HuH-7.5 (cell line): ENCODE results near the gene KRT39.
A peak's percentile ranks its signal among the peaks of the same experiment; 100 is the strongest.

Experiments used
- DNase-seq: peaks from one replicate; pipeline ENCODE4 v3.0.0; 2011; ENCODE audit warnings: low spot score

The KRT39 gene

DNA sequence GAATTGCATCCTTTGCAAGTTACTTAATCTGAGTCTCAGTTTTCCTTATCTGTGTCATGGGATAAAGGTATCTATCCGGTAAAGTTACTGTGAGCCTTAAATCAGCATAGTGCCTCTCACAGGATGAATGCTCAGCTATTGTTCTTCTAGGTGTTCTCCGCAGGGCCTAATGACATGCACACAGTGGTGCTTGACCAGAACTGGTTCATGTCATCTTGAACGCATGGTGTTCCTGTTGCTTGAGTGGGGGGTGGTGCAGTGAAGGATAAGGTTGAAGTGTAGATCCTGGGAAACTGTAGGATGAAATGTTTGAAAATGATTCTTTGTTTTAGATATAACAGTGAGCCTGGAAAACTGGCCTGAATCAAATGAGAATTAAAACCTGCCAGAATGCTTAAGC is 13.4 kb upstream of the KRT39 start:
- no peak for DNase-seq

GRCh38 chr17:40978575-40979151 is 11.9 kb upstream of the KRT39 start:
- DNase-seq: no peak

DNA sequence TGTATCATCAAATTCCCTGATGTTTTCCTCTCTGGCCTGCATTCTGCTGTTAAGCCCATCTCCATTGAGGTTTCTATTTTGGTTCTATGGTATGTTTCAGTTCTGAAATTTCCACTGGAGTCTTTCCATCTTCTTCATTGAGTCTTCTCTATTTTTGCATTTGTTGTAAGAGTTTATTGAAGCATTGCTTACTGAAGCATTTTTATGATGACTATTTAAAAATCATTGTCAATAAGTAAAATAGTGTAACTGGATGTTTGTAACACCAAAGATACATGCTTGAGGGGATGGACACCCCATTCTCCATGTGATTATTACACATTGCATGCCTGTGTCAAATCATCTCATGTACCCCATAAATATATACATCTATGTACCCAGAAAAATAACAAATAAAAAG is 8.8 kb upstream of the KRT39 start:
- no peak for DNase-seq

GRCh38 chr17:40974366-40974765 is 7.6 kb upstream of the KRT39 start:
- DNase-seq: no peak

DNA sequence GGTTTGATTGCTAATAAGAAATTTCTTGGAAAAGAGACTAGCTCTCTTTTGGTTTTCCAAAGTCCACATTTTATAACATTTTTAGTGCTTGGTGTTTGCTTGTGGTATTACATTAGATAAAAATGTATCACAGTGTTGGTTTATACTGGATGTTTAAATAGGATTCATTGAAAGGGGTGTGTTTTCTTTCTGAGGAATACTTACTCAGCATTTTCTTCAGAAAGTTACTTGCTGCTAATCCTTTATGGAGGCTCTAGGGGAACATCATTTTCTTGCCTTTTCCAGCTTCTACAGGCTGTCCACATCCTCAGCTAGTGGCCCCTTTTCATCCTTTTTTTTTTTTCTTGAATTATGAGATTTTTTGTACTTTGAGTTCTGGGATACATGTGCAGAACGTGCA is 834 bp upstream of the KRT39 start:
- no peak for DNase-seq

GRCh38 chr17:40963838-40964237 is 2.9 kb downstream of the KRT39 start:
- DNase-seq: no peak

DNA sequence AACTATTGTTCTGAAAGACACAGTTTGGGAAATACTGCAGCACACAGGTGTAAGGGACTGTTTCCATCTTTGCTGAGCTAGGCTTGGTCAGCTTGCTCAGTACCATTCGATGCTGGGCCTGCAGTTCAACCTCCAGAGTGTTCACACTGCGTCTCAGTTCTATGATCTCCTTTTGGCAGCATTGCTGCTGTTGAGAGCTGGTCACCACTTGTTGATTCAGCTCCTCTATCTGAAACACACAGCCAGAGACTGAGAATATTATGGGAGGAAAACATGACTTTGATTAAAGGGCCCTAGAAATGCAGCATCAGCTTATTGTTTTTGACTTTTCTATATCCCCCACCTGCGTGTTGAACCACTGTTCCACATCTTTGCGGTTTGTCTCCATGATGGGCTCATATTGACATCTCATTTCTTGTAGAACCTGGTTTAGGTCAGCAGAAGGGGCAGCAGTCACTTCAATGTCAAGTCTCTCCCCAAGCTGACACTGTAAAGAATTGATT is 4.6 kb downstream of the KRT39 start:
- DNase-seq: no peak

GRCh38 chr17:40961591-40961990 is 5.2 kb downstream of the KRT39 start:
- no peak for DNase-seq

DNA sequence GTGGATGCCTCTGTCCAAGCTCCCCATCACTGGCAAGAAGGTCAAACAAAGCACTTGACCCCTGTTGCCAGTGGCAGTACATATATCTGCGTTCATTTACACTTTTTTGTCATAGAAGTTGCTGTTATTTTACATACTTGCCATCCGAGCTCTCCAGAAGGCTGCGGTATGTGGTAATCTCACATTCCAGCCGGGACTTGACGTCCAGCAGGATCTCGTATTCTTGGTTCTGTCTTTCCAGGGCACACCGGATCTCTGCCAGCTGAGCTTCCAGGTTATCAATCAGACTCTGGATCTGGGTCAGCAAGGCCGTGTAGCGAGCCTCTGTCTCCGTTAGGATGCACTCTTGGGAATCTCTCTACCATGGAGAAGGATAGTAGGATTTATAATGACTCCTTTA is 6.6 kb downstream of the KRT39 start:
- no peak for DNase-seq

- DNase-seq: peak; percentile 24
These were observed 8.4 kb downstream of the KRT39 start for GRCh38 chr17:40958086-40958953.

DNA sequence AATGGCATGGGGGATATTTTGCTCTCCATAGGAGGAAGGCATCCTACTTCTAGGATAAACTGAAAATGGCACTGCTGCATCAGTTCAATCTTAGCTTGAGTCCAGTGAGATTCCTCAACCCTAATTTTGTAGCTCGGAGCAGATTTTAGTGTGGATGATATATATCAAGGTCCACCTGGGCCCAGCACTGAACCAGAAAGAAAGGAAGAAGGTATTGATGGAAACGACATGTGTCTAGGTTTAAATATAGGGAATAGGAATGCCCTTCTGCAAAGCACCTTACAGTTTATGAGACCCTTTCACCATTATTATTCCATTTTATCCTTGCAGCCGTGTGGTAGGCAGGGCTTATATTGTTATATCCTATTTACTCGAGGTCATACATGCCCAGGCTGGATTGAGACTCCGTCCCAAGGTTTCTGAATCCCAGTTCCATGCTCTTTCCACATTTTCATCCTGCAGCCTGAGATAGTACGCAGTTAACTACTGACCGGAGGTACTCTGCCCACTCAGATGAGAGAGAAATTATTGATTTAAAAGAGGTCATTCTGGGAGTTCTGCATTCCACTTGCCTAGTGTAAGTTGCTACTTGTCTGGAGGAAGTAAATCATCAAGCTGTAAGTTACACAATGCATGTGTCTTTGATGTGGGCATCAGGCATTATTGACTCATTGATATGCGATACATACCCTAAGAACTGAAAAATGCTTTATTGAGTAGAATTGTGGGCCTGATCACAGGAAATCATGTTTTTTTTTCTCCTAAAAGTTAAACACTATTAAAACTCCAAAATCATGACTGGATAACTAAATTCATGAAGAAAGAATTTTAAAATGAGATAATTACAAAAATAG is 10.1 kb downstream of the KRT39 start:
- DNase-seq: peak; percentile 33

- DNase-seq: no peak
These were observed 12.9 kb downstream of the KRT39 start for GRCh38 chr17:40953881-40954280.

DNA sequence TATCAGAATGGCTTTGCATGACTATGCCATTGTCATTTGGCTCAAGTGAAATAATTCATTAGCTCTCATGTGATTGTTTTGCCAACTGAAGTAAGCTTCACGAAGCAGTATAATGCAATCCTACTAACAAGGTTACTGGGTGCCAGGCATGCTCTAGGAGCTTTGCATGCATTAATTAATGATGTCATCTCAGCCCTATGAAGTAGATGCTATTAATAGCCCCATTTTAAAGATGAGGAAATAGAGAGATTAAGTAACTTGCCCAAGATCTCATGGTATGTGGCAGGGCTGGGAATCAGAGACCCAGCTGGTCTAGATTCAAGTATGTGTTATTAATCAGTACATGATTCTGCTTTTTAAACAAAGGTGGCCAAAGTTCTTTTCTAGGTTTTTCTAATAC is 14.1 kb downstream of the KRT39 start:
- DNase-seq: no peak

DNA sequence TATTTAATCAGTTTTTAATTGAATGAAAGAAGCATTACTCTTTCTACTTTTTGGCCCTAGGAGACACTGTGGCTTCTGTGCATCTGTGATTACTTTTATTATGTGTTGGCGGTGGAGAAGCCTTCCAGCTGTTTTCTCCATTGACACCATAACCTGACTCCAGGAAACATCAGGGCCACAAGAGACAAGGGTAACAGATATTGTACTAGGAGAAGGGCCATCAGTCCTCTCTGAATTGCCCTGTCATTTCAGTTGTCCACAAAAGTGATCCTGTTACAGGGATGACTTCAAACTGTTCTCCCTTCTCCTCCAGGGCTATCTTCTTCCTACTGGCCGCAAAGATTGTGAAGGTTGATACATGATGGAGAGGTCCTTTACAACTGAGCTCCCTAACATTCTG is 14.6 kb downstream of the KRT39 start:
- DNase-seq: no peak

DNA sequence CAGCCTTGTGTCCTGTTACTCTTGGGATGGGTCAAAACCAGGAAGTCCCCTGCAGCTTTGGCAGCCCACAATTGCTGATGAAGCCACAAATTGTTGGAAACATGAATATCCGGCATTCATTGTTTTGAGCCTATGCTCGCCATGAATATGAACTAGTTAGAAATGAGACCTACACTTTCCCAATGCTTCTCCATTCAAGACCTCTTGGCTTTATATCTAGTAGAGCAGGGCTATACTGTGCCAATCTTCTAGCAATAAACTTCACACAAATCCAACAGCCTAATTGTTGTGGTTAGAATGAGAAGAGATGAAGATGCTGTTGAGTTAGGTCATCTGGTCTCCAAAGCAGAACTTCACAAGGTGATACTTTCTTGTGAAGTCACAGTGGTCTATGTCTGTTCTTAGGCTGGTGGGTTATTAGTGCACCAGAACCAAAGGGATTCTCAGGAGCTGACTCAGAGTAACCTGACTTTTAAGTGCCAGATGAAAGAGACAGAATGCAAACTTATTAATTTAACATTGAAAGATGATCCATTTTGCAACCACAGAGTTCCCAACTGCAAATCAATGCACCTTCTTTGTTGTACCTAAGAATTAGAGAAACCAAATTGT is 15.6 kb downstream of the KRT39 start:
- DNase-seq: no peak

DNA sequence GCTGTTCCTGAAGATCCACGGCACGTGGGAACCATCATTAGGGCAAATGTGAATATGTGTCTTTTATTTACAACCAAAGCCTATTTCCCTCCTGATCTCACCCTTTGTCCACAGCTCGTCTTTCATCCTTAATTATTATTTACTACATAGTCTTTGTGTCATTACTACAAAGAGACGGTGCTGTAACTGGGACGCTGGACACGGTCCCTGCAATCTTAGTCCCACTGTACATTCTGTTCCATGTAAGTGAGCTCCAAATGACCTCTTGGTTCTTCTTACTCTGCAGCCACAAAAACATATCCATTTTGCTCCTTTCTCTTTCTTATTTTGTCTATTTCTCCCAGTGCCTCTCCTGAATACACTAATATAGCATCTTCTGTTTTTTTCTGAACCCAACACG is 16.6 kb downstream of the KRT39 start:
- no peak for DNase-seq

DNA sequence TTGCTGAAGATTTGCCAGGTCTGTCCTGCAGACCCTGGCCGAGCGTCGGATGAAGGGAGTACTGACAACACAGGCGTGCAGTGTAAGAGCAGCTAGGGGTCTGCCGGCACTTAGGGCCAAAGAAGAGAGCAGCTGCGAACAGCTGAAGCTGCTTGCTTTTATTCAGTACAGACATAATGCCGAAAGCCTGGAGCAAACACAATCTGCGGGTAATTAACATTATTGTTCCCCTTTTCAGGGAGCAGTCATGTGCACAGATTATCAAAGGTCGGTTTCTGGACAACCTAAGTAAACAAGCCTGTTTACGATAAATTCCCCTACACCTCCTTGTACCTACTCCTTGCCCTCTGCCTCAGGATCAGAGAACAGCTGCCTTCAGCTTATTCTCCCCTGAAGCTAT is 17.3 kb downstream of the KRT39 start:
- DNase-seq: no peak

GRCh38 chr17:40947929-40948328 is 18.8 kb downstream of the KRT39 start:
- no peak for DNase-seq

DNA sequence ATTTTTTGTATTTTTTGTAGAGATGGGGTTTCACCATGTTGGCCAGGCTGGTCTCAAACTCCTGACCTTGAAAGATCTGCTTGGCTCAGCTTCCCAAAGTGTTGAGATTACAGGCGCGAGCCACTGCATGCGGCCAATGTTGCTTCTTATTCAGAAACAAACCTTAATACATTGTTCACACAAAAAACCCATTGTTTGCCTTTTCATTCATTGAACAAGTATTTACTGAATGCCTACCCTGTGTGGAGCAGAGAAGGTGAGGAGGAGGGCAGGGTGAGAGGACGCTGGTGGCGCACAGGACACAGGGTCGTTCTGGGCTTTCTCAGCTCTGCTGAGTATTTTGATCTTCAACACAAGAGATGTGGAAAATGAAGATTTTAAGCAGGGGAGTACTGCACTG is 21.3 kb downstream of the KRT39 start:
- no peak for DNase-seq

DNA sequence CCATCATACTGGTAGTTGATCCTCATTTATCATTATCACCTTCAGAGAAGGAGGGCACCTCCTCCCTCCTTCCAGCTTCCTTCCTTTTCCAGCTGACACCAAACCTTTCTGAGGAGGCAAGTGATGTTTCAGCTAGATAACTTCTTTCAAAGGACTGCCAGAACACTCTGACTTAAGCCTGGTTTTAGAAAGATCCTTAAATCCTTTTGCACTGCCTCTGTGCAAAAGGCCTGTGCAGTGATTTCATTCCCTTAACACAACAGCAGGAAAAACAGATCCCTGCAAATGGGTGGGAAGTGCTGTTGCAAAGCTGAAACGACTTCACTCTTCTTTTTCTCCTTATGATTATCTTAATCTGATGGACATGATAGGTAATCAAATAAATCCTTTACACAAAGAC is 22.2 kb downstream of the KRT39 start:
- DNase-seq: no peak

DNA sequence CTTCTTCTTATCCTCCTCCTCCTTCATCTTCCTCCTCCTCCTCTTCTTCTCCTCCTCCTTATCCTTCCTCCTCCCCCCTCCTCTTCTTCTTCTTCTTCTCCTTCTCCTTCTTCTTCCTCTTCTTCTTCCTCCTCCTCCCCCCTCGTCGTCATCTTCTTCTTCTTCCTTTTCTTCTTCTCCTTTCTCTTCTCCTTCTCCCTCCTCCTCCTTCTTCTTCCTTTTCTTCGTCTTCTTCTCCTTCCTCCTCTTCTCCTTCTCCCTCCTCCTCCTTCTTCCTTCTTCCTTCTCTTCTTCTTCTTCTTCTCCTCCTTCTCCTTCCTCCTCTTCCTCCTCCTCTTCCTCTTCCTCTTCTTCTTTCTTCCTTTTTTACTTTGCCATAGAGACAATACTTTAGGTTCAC is 24.2 kb downstream of the KRT39 start:
- no peak for DNase-seq

GRCh38 chr17:40940266-40940665 is 26.5 kb downstream of the KRT39 start:
- DNase-seq: no peak
